ENCODE results near the gene FAM136A.
"Not testable (repeated sequence)": the region's sequence is repeated elsewhere in the genome, so short reads cannot be mapped to it uniquely, and the experiment has no call there.

FAM136A gene

DNA sequence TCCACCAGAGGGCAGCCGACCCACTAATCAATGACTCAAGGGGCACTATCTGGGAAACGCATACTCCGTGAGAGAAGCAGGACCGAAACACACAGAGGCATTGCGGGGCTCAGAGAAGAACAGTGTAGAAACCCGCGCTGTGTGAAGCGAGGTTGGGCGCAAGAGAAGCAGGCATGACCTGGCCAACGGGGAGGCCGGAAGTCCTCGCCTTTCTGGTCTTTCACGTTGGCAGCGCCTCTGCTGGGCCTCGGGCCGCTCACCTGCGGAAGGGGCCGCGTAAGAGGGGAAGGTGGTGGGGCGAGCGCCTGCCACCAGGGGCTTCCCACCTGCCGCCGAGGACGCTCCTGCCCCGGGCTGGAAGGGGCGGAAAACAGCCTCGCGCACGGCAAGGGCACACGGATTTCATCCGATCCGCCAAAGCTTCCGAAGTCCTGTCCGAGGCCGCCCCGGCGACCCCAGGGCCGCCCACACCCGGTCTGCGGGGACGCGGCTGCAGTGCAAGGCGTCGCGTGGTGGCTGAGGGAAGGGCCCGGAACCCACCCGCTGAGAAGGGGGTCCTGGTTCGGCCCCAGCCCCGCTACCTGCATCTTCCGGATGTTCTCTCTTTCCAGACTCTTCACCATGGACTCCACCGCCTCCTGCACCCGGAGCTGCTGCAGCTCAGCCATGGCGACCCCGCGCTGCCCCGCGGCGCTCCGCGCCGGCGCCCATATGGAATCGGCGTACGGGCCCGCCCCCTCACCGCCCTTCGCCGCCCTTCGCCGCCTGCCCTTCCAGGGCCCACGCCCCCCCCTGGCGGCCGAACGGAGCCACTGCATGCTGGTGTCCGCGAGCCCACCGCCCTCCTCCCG is at the start of gene FAM136A:
TSS of gene FAM136A (minus strand) at position 724 of the 851 bp plus-strand sequence. CDS start at position 668, 56 bp downstream.
- peak; percentile 89 for DNase-seq (ENCODE audit: low spot score)

GRCh38 chr2:70349921-70350685 is 48.2 kb upstream of the FAM136A start:
- no peak for DNase-seq (ENCODE audit: low spot score)

- DNase-seq (ENCODE audit: low spot score), result no peak
Measured at GRCh38 chr2:70347831-70348230, 46.0 kb upstream of the FAM136A start.

DNA sequence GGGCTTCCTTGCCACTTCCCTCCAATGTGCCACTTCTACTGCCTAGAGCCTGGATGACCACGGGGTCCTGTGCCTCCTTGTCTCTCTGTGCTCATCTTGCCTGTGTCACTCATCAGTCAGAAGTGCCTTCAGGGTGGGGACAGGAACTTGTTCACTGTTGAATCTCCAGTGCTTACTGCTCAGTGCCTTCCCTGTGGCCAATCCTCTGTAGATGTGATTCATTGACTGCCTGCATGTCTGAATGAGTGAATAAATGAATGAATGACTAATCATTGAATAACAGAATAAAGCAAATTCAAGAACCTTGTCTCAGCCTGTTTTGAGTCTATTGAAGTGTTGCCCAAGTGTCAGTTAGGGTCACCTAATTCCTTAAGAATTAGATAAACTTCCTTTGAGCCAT is 42.3 kb upstream of the FAM136A start:
- DNase-seq (ENCODE audit: low spot score), result no peak

GRCh38 chr2:70341477-70341765 is 39.6 kb upstream of the FAM136A start:
- DNase-seq (ENCODE audit: low spot score), result no peak

- peak; percentile 63 for DNase-seq (ENCODE audit: low spot score)
Measured at GRCh38 chr2:70340761-70341476, 39.1 kb upstream of the FAM136A start.

DNA sequence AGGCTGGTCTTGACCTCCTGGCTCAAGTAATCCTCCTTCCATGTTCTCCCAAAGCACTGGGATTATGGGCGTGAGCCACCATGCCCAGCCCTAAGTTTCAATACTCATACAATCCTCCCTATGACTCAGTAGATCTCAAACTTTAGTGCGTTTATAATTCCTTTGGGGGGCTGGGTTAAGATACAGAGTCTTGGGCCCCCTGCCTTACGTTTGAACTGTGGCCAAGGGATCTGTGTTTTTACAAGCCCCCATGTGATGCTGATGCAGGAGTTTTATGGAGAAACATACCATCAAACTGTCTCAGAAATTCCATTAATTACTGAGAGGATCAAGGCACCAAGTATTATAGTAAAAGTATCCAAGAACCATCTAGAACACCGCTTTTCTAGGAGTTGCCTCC is 38.2 kb upstream of the FAM136A start:
- DNase-seq (ENCODE audit: low spot score), result no peak

GRCh38 chr2:70336552-70336951 is 34.7 kb upstream of the FAM136A start:
- peak; percentile 13 for DNase-seq (ENCODE audit: low spot score)

- no peak for DNase-seq (ENCODE audit: low spot score)
Measured at GRCh38 chr2:70331012-70331411, 29.1 kb upstream of the FAM136A start.

- no peak for DNase-seq (ENCODE audit: low spot score)
Measured at GRCh38 chr2:70330476-70330875, 28.6 kb upstream of the FAM136A start.

DNA sequence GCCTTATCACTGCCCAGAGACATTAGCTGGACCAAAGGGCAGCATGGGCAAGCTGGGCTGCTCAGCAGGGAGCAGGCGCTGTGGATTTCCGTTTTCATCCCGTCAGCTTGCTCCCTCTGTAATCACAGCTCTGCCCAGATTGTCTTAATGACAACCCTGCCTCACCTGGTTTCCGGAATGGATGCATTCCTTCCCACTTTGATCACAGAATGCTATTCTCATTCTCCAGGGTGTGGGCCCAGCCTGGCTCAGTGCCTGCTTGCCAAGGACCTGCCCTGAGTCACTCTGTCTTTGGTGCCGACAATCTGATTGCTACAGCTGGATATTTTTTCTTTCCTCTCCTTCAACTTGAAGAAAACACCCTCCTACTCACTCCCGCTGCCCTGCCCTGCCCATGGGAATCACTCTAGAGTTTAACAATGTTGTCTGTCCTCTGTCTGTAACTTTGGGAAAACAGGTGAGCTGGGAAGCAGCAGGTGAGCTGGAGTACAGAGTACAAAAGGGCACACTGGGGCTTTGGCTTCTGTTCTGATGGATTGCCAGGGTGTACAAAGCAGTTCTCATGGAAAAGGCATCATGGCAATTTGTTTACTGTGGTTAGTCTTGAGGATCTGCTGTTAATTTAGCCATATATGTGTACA is 27.2 kb upstream of the FAM136A start:
- no peak for DNase-seq (ENCODE audit: low spot score)

- DNase-seq (ENCODE audit: low spot score), result no peak
Measured at GRCh38 chr2:70325875-70326274, 24.0 kb upstream of the FAM136A start.

- no peak for DNase-seq (ENCODE audit: low spot score)
Measured at GRCh38 chr2:70322518-70322917, 20.7 kb upstream of the FAM136A start.

DNA sequence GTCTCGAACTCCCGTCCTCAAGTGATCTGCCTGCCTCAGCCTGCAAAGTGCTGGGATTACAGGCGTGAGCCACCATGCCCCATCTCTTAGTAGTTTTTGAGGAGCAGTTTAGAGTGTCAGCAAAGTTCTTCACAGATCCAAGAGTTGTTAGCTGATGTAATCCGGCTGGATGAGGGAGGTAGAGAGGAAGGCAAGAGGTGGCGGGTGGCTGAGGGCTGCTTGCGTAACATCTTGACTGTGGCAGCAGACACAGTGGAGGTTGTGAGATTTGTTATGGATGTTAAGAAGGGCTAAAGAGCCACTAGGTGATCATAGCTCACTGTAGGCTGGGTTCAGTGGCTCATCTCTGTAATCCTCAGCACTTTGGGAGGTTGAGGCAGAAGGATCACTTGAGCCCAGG is 19.5 kb upstream of the FAM136A start:
- DNase-seq (ENCODE audit: low spot score), result no peak

GRCh38 chr2:70314640-70315039 is 12.8 kb upstream of the FAM136A start:
- no peak for DNase-seq (ENCODE audit: low spot score)

- no peak for DNase-seq (ENCODE audit: low spot score)
Measured at GRCh38 chr2:70312560-70312959, 10.7 kb upstream of the FAM136A start.

DNA sequence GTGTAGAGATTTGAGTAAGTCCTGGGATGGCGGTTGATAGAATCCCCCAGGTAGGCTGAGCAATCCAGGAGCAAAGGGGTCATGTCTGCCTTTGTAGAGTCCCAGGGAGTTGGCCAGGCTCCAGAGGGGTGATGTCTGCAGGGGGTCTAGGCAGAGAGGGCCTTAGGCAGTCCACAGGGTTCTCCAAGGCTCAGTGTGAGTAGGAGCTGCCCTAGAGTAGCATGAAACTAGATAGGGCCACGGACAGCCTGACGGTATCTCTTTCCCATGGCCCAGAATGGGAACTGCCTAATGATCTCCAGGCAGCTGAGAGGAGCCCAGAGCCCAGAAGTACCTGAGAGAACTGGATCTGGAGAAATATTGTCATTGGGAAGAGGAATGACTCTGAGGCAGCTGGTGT is 9.0 kb upstream of the FAM136A start:
- DNase-seq (ENCODE audit: low spot score), result no peak

- no peak for DNase-seq (ENCODE audit: low spot score)
Measured at GRCh38 chr2:70305531-70305930, 3.7 kb upstream of the FAM136A start.

GRCh38 chr2:70304498-70304897 is 2.6 kb upstream of the FAM136A start:
- DNase-seq (ENCODE audit: low spot score), result no peak

DNA sequence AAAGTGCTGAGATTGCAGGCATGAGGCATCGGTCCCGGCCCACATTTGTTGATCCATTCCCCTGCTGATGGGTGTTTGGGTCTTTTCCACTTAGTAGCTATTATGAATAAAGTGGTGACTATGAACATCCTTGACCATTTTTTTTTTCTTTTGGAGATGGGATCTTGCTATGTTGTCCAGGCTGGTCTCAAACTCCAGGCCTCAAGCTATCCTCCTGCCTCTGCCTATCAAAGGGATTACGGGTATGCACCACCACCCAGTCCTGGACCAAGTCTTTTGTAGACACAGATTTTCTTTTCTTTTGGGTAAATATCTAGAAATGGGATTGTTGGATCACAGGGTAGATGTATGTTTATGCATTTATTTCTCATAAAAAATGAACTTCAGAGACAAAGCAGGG is 1.3 kb upstream of the FAM136A start:
- no peak for DNase-seq (ENCODE audit: low spot score)

- not testable (repeated sequence) for DNase-seq (ENCODE audit: low spot score)
Measured at GRCh38 chr2:70302195-70302546, 304 bp upstream of the FAM136A start.

DNA sequence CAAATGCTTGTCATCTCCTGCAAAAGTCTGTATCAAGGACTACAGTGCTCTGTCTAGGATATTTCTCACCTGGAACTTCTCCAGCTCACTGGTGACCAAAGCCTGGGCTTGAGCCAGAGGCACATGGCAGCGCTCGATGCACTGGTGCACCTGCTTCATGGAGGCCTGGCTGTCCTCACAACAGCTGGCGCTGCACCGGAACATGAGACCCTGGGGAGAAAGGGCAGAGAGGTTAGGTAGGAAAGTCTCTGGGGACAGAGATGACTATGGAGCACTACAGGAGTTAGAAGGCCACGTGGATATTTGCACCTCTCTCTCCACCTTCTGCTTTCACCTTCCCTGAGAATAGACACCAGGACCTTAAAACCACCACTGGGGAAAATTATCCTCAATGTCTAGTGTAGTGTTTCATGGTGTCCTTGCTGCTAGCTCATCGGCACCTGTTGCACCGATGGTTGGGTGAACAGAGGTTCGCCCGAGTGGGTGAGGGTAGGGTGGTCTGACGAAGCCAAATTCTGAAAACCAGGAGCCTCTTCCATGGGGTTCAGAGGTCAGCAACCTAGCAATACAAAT is 1.0 kb downstream of the FAM136A start:
- no peak for DNase-seq (ENCODE audit: low spot score)
